Type B pancreatic cell (in vitro differentiated cells): ENCODE results near the gene HDAC2. TPM values are rescaled to one million over a fixed set of nuclear protein-coding genes. Genes with fewer than 3 reads are reported as not detected.
A peak's percentile ranks its signal among the peaks of the same experiment; 100 is the strongest.

Experiments
- DNase-seq: peaks from one replicate; pipeline ENCODE4 v3.0.0; 2021; ENCODE audit warnings: mixed read lengths; ENCODE audit not compliant: unreplicated experiment; ENCODE audit errors: extremely low spot score
- H3K27ac Mint-ChIP-seq: 2 replicates; pipeline ENCODE4 v1.8.0; 2021; ENCODE audit warnings: mild to moderate bottlenecking, mixed read lengths
- H3K27me3 Mint-ChIP-seq: 2 replicates; pipeline ENCODE4 v1.8.0; 2021; ENCODE audit warnings: mixed read lengths
- H3K36me3 Mint-ChIP-seq: 2 replicates; pipeline ENCODE4 v1.8.0; 2021; ENCODE audit warnings: mixed read lengths
- H3K4me1 Mint-ChIP-seq: one replicate; pipeline ENCODE4 v1.8.0; 2021; ENCODE audit warnings: mixed read lengths; ENCODE audit not compliant: unreplicated experiment
- H3K4me3 Mint-ChIP-seq: 2 replicates; pipeline ENCODE4 v1.8.0; 2021; ENCODE audit warnings: mild to moderate bottlenecking, mixed read lengths
- H3K9me3 Mint-ChIP-seq: 2 replicates; pipeline ENCODE4 v1.8.0; 2021; ENCODE audit warnings: mixed read lengths
- total RNA-seq: library from RNA; stranded (reverse); gene quantifications from 2 replicates; pipeline ENCODE4 v1.2.1, GENCODE V29; 2021; ENCODE audit warnings: low replicate concordance
- TF ChIP-seq, protein P1 (sequence below): fragments of 200-600 bp; sonication (generic); conservative IDR thresholded peaks from 2 replicates; pipeline ENCODE4 v1.5.0; 2021; ENCODE audit warnings: antibody characterized with exemption, mild to moderate bottlenecking

Gene HDAC2
- total RNA-seq, 1 donor from 2014 or later = 232 TPM

DNA sequence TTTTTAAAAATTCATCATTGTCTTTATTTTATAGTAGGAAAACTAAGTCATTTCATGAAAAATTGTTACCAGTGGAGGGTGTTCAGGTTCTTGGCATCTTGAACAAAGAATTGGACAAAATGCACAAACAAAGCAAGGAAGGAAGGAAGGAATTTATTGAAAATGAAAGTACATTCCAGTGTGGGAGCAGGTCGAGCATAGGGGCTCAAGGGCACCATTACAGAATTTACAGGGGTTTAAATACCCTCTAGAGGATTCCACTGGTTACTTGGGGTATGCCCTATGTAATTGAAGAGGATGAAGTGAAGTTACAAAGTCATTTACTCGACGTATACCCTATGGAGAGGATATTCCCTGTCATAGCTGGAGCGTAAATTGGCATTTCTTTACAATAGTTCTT lies 37.4 kb upstream of the HDAC2 start:
- Mint-ChIP-seq H3K4me3 (peak overlapping the region; percentile 39), H3K4me1 (peaks cover 16% of the 10 kb centered on the region), H3K36me3 (peaks cover 4% of the 10 kb centered on the region), H3K27me3 (no peaks in the 10 kb centered on the region), H3K27ac (peak overlapping the region; percentile 58), H3K9me3 (peaks cover 4% of the 10 kb centered on the region)
- TF ChIP-seq, protein P1, sequence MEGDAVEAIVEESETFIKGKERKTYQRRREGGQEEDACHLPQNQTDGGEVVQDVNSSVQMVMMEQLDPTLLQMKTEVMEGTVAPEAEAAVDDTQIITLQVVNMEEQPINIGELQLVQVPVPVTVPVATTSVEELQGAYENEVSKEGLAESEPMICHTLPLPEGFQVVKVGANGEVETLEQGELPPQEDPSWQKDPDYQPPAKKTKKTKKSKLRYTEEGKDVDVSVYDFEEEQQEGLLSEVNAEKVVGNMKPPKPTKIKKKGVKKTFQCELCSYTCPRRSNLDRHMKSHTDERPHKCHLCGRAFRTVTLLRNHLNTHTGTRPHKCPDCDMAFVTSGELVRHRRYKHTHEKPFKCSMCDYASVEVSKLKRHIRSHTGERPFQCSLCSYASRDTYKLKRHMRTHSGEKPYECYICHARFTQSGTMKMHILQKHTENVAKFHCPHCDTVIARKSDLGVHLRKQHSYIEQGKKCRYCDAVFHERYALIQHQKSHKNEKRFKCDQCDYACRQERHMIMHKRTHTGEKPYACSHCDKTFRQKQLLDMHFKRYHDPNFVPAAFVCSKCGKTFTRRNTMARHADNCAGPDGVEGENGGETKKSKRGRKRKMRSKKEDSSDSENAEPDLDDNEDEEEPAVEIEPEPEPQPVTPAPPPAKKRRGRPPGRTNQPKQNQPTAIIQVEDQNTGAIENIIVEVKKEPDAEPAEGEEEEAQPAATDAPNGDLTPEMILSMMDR = no peak
- DNase-seq = no peak

DNA sequence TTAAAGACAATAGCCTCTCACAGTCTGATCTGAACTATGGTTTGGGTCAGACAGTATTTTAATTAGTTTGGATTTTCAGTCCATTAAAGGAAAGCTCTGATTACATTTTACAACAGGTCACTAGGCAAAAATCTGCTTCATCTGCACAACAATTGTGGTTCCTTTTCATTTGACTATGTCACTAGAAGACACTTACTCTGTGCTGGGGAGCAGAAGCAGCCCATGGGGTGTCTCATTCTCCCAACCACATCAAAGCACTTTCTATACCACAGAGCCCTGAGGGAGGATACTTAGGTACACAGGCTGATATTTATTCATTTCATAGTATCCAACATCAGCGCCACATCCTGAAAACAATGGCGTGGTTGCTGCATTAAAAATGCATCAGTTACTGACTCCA lies 36.6 kb upstream of the HDAC2 start:
- H3K9me3 Mint-ChIP-seq = peaks cover 4% of the 10 kb centered on the region
- peaks cover 16% of the 10 kb centered on the region for H3K4me1 Mint-ChIP-seq
- TF ChIP-seq, protein P1 = no peak
- no peaks in the 10 kb centered on the region for H3K27me3 Mint-ChIP-seq
- DNase-seq = no peak
- peak overlapping the region; percentile 58 for H3K27ac Mint-ChIP-seq
- peaks cover 4% of the 10 kb centered on the region for H3K36me3 Mint-ChIP-seq
- peak overlapping the region; percentile 27 for H3K4me3 Mint-ChIP-seq

DNA sequence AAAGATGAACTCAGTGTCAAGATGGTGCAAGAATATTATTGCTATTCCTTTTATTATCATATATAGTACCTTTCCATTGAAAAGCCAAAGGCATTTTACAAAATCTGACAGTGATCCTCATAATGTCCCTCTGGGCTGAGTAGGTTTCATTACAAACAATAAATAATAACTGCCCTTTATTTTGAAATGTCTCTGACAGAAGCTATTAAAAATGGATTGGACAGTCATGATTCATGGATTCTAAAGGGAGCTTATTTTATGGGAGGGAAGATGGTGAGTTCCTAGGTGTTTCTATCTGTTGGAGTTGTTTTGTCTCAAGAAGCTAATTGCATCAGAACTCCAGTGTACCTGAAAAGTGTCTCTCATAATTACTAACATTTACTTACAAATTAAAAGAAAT lies 30.4 kb upstream of the HDAC2 start:
- H3K4me1 Mint-ChIP-seq = no peaks in the 10 kb centered on the region
- no peaks in the 10 kb centered on the region for H3K27me3 Mint-ChIP-seq
- no peak overlapping the region for H3K4me3 Mint-ChIP-seq
- no peak for DNase-seq
- peaks cover 4% of the 10 kb centered on the region for H3K36me3 Mint-ChIP-seq
- TF ChIP-seq, protein P1 = no peak
- no peak overlapping the region for H3K27ac Mint-ChIP-seq
- peaks cover 3% of the 10 kb centered on the region for H3K9me3 Mint-ChIP-seq

DNA sequence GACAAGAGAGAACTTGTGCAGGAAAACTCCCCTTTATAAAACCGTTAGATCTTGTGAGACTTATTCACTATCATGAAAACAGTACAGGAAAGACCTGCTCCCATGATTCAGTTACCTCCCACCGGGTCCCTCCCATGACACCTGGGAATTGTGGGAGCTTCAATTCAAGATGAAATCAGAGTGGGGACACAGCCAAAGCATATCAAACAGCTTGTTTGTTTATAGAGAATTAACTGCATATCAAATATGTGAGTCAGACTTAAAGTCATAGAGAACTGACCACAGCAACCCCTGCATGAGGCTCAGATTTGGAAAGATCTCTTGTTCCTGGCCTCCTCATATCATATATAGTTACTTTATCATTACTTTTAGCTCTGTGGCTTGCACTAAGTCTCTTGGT lies 29.1 kb upstream of the HDAC2 start:
- no peak overlapping the region for H3K27ac Mint-ChIP-seq
- no peak for DNase-seq
- H3K36me3 Mint-ChIP-seq = peaks cover 7% of the 10 kb centered on the region
- no peaks in the 10 kb centered on the region for H3K27me3 Mint-ChIP-seq
- H3K4me3 Mint-ChIP-seq = no peak overlapping the region
- H3K9me3 Mint-ChIP-seq = peaks cover 3% of the 10 kb centered on the region
- TF ChIP-seq, protein P1 = no peak
- peaks cover 7% of the 10 kb centered on the region for H3K4me1 Mint-ChIP-seq

DNA sequence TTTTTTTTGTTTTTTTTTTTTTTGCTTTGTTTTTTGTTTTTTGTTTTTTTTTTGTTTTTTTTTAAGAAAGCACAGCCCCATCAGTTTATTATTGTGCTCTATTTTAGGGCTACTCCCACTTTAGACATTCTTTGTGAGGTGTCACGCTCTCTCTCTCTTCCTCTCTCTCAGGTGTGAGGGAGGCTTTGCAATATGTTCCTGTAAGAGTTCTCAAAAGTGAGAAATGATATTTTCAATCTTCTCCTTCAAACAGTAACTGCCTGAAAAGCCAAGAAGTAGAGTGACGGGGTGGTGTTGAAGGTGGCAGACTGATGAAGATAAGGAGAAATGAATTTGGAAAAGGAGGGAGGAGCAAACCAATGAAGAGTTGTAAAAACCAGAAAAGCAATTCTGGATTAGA lies 28.3 kb upstream of the HDAC2 start:
- Mint-ChIP-seq H3K27ac (peak overlapping the region; percentile 24), H3K27me3 (no peaks in the 10 kb centered on the region), H3K4me1 (peaks cover 13% of the 10 kb centered on the region), H3K4me3 (peak overlapping the region; percentile 29), H3K36me3 (peaks cover 12% of the 10 kb centered on the region), H3K9me3 (peaks cover 3% of the 10 kb centered on the region)
- TF ChIP-seq, protein P1 = no peak
- no peak for DNase-seq

DNA sequence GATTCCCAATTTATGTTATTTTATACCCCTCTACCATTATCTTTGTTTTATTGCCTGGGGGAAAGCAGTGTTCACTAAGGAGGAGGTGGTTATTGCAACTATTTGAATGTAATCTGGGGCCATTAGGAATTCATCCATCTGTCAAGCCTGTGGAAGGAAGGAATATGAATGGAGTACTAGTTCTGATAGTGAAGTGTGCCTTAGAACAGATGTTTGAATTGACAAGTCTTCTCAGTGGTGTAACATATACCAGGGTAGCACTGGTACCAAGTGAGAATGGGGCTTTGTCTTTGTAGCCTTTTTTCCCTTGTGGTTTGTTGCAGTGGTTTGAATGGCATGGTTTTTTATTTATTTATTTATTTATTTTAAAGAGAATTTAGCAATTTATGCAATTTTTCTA lies 27.9 kb upstream of the HDAC2 start:
- Mint-ChIP-seq H3K36me3 (peaks cover 12% of the 10 kb centered on the region), H3K4me1 (peaks cover 13% of the 10 kb centered on the region), H3K4me3 (no peak overlapping the region), H3K27ac (no peak overlapping the region), H3K27me3 (no peaks in the 10 kb centered on the region), H3K9me3 (peaks cover 3% of the 10 kb centered on the region)
- no peak for DNase-seq
- TF ChIP-seq, protein P1 = no peak
